OCI-LY7 (cell line): Measurements from ENCODE around the gene FOXJ3.

ENCODE experiments used
- EZH2phosphoT487 ChIP-seq: fragments of 200-600 bp; sonication (generic); IDR thresholded peaks from 2 replicates; pipeline ENCODE4 v1.6.1; 2018; ENCODE audit warnings: low read depth, borderline replicate concordance, mild to moderate bottlenecking, mixed run types, antibody characterized with exemption, low read length, moderate library complexity, mixed read lengths
- TF ChIP-seq, protein P1 (sequence below): fragments of 200-600 bp; sonication (generic); conservative IDR thresholded peaks from 2 replicates; pipeline ENCODE4 v1.5.1; 2014; ENCODE audit warnings: mild to moderate bottlenecking, antibody characterized with exemption, low read length, moderate library complexity, mixed read lengths

DNA sequence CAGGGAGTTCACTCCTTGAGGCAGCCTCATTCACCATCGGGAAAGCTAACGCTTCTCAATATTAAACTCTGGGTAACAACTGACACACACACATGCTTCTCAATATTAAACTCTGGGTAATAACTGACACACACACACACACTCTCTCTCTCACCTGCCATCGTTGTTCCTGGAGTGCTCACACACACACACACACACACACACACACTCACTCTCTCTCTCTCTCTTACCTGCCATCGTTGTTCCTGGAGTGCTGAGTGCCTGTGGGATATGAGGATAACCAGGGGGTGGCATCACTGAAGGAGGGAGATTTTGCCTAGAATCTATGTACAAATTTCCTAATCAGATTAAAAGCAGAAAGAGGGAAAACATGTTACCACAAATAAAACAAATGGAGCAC is 153.3 kb downstream of the FOXJ3 start:
- TF ChIP-seq, protein P1, sequence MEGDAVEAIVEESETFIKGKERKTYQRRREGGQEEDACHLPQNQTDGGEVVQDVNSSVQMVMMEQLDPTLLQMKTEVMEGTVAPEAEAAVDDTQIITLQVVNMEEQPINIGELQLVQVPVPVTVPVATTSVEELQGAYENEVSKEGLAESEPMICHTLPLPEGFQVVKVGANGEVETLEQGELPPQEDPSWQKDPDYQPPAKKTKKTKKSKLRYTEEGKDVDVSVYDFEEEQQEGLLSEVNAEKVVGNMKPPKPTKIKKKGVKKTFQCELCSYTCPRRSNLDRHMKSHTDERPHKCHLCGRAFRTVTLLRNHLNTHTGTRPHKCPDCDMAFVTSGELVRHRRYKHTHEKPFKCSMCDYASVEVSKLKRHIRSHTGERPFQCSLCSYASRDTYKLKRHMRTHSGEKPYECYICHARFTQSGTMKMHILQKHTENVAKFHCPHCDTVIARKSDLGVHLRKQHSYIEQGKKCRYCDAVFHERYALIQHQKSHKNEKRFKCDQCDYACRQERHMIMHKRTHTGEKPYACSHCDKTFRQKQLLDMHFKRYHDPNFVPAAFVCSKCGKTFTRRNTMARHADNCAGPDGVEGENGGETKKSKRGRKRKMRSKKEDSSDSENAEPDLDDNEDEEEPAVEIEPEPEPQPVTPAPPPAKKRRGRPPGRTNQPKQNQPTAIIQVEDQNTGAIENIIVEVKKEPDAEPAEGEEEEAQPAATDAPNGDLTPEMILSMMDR = no peak
- no peak for TF ChIP-seq EZH2phosphoT487
